GM19351 (cell line): ENCODE measurements around the gene SMAD7.

ENCODE experiments used
- ATAC-seq: cut with Tn5 transposase; IDR thresholded peaks from one replicate; pipeline ENCODE4 v1.9.1; 2021; ENCODE audit warnings: mild to moderate bottlenecking, moderate library complexity; ENCODE audit not compliant: unreplicated experiment

SMAD7 gene

DNA sequence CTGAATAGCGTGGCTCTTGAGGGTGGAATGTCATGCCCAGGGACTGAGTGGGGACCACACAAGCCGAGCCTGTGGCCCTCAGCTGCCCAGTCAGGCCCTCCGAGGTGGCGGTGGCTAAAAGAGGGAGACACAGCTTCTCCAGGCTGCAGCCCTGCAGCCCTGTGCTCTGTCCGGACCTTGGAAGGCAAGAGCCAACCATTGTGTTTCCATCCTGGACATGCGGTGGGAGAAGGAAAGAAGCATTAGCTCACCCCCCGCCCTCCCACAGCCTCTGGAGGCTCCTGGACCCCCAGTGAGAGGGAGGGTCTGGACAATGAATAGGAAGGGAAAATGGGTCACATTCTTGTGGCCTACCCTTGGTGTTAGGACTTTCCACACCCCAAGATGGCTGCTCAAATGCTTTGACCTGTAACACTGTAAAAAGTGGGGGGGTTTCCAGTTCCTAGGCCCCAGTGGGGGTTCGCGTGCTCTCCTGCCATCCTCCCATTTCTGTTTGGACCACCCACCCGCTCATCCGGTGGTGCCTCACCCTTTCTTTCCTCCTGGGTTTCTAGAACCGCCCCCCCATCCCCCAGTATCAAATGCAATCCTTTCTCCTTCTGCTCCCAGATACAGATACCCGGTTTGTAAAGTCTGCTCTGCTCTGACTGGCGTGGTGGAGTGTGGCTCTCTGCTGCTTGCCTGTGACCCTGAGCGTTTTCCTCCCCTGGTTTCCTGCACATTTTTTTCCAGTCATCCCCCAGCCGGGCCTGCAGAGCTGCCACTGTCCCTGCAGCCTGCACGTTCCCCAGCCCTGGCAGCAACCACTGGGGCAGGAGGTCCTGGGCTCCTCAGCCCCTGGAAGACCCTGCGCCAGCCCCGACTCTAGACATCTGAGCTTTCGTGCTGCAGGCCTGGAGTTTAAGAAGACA, 36.3 kb upstream of the SMAD7 start:
- ATAC-seq, result no peak

DNA sequence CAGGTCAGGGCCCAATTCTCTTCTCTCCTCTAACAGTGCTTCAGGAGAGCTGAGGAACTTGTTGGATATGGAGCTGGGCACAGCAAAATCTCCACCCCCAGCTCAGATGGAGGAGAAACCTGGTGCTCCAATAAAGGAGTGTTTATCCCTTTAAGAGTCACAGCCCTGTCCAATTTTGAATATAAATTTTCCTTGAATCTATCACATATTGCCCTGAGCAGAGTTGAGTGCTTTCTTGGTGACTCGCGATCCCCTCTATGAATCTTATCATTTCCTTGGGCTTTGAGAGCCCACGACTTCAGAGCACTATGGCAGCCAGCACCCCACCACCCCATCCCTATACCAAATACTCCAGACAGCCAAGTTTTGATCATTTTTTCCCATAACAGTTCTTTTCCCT, 34.4 kb upstream of the SMAD7 start:
- no peak for ATAC-seq

DNA sequence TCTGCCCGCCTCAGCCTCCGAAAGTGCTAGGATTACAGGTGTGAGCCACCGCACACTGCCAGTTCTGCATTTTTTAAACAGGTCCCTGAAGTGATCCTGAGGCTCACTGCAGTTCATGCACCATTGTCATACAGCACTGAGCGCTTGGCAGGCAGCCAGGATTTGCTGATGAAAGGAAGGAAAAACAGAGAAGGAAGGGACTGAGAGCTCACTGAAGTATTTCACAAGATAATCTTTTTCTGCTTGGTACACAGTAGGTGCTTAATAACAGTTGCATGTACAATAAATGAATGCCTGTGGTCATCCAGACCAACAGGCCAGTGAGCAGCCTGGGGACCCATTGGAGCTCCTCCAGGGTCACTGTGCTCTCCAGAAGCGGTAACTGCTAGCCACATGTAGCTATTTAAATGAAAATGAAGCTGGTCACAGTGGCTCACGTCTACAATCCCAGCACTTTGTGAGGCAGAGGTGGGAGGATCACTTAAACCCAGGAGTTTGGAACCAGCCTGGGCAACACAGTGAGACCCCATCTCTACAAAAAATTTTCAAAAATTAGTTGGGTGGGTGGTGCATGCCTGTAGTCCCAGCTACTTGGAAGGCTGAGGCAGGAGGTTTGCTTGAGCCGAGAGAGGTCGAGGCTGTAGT, 33.1 kb upstream of the SMAD7 start:
- ATAC-seq, result no peak

DNA sequence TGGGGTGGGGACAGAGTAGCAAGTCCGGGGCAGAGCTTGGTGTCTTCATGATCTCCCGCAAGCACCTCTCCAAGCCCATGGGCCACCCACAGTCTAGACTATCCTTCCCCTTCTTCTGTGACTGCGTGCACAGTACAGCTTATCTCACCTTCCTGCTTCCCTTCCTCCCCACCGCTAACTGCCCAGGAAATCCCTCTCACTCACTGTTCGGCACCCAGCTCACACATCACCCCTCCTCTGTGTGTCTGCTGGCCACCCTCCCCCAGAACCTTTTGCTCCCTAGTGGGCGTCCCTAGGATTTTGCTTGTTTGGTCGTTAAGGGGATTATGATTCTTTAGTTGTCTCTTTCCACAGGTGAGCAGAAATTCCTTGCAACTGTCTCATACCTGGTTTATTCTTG, 31.5 kb upstream of the SMAD7 start:
- no peak for ATAC-seq

DNA sequence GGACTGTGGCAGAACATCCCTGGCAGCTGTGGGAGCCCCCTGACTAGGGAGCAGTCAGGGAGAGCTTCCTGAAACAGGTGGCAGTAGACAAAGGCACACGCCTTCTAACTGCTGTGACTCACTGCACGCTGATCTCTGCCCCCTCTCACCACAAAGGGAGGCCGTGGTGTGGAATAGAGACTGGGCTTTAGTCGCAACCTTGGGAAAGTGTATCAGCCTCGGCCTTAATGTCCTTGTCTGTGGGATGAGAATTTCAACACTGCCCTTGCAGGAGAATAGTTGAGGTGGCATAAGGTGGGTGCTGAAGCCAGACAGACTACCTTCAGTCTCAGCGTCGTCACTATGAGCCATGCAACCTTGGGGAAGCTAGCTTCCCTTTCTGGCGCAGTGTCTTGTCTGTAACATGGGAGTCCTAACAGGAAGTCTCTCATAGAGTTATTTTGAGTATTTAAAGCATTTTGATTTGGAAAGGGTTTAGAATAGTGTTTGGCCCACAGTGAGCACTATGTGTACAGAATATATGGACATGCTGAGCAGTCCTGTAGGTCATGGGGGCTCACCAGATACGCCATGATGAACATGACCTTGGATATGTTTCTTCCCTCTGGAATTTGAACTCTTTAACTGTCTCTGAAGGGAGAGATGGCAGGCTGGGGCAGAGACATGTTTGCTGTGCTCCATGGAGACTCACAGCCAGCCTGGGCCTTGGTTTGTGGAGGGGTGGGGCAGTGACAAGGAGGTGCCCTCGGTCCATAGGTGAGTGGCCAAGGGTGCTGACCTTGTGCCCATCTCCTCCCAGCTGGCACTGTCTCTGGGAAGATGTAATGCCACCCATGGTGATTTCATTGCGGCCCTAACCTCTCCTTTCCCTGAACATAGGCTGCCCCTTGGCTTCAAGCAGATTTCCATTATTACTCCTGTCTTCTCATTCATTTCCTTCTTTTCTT, 29.5 kb upstream of the SMAD7 start:
- no peak for ATAC-seq

DNA sequence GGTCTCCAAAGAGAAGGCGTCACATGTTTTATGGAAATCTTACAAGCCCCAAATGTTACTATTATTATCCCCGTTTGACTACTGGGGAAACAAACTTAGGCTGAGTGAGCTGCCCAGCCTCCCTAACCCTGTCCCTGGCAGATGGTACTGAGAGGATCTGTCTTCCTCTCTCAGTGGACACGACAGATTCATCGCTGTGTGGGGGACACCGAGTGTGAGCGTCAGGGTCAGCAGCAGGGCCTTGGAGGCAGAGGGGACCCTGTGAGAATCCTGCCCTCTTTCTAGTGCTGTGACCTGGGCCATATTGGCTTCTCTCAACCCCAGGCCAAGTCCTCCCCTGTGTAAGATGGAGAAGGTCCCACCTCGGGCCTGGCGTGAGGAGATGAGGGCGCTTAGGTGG, 27.1 kb upstream of the SMAD7 start:
- ATAC-seq, result no peak

DNA sequence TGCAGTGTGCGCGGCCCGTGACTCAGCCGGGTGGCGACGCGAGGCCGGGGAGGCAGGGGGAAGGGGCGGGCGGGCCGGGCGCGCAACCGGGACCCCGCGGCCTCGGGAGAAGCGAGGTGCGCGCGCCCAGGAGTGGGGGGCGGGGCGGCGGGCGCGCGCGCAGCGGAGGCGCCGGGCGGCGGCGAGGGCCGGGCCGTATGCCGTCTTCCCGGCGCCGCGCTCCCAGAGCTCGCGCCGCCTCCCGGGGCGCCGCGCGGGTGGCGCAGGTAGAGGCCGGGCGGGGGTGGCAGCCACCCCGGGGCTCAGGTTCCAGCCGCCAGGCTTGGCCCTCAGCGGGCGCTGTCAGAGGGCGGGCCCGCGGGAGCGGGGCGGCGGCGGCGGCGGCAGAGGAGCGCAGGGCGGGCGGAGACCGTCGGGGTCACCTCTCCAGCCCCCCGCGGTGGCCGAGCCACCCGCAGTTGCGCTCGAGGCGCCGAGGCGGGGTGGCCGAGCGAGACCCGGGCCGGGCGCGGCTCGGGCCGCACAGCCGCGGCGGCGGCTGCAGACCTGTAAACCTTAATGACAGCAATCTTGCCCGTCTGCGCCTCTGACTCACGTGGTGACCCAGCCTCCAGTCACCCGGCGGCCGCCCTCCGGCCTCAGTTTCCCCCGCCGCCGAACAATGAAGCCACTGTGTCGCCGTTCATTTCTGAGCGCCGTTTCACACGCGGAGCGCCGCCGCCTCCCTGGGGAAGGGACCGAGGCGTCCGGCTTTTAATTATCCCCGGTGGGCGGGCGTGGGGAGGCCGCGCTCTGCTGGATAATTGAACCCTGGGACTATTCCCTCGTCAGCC, 25.3 kb upstream of the SMAD7 start:
- ATAC-seq, result peak; percentile 61

DNA sequence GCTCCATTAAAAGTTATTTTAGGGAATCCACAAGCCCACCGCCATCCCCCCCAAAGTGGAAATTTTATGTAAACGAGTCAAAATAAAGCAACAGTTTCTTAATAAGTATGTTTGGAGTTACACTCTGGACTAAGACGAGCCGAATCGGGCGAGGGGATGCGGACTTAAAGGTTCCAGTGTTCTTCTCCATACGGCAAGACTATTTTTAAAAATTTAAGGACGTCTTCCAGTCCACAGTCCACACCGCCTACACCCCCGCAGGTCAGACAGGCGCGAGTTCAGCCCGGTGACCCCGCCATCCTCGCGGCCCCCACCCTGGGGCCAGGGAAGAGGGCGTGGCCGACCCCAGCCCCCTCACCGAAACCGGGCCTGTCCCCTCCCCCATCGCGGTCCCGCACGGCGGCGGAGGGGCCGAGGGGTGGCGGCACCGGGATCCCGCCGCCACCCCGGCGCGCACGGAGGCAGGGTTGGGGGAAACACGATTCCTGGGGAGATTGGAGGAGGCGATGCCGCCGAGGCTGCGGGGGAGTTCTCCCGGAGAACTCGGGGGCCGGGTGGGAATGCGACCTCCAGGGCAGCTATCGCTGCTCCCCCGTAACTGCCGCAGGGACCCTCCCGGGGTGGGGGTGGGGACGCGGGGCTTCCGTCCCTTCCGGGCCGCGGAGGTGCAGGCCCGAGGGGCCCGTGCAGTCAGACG, 24.5 kb upstream of the SMAD7 start:
- ATAC-seq, result no peak

DNA sequence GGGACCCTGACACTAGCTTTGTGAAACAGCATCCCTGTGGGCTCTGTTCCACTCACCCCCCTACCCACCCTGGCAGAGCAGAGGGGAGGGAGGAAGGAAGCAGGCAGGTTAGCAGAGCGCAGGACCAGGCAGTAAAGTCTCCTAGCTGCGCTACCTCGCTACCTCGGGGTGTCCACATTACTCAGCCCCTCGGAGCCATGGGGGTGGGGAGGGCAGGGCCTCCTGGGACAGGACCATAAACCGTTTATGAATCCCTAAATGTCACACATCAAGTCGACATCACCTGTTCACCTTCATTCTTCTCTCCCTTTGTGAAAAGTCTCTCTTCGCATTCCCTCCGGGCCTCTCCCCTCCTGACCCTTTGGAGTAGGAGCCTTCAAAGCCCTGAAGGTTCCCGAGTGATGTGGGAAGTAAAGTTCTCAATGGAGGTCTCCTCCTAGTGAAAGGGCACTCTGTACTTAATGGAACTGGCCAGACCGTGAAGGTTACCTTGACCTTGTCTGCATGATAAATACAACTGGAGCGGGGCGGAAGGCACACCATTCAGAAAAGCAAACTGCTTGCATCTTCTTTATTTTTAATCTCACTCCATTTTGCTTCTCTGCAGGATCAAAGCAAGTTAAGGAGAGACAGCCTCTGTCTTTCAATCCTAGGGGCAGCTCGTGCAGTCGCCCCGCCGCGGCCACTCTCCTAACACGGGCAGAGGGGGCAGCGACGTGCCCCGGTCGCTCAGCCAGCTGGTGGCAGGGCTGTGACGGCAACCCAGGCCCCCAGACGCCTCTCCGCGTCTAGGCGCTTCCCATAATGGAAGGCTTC, 23.7 kb upstream of the SMAD7 start:
- ATAC-seq, result no peak

DNA sequence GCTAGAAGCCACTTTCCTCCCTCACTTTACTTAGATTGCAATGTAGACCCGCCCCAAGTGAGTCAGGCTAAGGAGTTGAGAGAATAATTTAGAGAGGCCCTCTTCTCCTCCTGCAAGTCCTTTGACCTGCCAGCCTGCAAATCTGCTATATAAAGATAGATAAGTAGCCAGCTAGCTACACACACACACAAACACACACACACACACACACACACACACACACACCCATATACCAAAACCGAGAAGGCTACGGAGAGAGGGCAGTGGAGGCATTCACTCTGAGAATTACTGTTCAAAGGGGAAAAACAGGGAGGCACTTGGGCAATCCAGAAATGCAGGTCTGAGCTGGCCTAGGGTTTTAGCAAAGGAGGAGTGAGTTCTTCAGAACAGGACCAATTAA, 23.0 kb upstream of the SMAD7 start:
- ATAC-seq, result no peak

DNA sequence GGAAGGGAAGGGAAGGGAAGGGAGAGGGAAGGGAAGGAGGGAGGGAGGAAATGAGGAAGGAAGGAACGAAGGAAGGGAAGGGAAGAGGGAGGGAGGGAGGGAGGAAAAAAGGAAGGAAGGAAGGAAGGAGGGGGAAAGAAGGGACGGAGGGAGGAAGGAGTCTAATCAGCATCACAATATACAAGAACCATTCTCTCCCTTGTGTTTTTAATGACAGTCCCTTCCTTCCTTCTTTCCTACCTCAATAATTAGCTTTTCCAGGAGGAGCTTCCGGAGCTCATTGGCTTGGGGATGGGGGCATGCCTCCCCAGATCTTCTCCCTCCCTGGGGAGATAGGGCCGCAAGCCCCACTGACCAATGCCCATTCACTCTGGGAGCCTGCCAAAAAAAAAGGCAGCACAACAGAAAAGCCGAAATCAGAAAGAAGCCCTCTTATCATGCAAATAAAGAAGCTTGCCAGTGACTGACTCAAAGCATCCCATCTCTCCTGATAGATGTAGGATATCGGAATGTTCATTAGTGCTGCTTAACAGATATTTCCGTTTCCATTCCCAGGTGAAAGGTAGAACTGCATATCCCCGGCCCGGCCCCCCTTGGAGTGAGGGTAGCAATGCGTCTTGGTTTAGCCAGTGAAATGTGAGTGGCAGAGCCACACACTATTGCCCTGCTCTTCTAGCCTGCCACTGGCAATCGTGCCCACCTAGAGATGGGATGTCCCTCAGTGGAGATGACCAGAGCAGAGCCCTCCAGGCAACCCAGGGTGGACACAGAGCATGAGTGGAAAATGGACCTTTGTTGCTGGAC, 17.8 kb upstream of the SMAD7 start:
- no peak for ATAC-seq

DNA sequence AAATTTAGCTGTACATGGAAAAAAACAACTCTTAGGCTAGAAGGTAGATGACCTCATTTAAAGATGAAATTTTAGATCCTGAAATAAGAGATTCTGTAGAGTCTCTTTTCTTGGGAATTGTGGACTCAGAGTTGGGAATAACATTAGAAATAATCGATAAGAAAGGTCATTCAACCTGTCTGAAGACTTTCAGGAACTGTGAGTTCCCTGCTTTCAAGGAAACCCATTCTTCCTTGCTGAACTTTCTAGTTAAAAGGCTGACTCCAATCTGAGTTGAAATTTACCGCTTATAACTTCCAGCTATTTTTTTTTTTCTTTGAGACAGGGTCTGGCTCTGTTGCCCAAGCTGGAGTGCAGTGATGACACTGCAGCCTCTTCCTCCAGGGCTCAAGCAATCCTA, 16.8 kb upstream of the SMAD7 start:
- ATAC-seq, result no peak

DNA sequence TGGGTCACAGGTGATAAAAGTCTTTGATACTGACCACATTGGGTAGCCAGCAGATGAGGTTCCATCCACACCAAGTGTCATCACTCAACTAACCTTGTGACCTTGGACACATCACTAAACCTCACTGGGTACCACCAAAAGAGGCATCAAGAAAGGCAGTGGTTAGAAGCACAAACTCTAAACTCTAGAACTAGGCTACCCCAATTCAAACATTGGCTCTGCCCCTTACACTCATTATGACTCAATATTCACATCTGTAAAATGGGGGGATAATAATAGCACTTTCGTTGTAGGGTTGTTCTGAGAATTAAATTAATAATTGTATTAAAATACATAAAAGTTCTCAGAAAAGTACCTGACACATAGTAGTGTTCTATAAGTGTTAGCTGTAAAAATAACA, 15.8 kb upstream of the SMAD7 start:
- ATAC-seq, result no peak

DNA sequence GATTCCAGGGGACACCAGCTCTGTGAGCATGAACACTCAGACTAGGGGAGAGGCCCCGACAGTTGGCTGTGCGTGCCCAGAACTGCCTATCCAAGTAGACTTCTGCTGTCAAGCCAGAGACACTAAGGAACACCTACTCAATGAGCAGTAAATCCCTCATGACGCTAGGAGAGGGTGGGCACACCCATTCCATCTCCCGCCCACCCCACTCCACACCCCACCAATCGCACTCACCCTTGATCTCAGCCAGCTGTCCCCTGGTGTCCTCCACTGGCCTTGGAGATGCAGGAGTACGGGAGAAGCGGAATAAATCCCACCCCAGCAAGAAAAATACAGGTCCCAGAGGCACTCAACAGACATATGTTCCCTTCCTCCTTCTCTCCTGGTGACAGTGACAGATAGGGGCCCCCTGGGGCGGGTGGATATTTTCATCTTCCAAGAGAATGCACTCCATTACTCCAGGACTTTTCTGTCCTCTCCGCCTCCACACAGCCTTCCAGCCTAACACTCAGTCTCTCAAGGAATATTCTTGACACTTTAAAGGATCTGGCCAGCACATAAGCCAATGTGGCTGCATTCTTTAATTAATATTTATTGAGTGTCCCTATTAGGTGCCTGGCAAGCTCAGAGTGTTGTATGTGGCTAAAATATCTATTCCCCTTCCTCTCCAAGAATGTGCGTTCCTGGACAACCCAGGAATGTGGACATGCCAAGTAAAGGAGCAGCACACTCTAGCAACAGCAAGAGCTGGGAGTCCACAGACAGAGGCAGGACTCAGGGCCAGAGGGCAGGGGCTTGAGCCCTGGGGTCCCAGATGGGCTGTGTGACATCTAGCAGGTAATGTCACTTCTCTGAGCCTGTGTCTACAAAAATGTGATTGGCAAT, 13.1 kb upstream of the SMAD7 start:
- ATAC-seq, result no peak

DNA sequence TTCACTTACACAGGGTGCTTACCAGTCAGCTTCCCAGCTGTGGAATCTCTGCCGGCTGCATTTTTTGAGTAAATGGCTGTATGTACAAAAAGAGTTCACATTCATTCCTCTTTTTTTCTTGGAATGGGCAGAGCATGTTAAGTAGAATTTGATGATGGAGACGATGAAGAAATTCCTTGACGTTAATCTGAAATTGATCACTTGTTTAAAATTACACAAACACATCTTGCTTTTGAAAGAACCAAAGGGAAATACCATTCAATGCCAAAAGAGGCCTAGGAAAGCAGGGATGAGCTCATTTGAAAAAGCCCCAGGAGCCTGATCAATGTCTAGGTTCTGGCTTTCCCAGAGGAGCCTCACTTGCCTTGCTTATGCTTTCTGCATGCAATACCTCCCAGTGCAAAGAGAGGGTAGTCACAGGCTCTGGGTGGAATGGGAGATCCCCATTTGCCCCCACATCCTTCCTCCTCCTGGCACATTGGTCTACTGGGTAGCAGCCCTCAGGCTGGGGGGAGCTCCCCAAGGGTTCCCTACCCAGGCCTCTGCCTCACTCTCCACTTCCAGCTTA, 12.3 kb upstream of the SMAD7 start:
- no peak for ATAC-seq

DNA sequence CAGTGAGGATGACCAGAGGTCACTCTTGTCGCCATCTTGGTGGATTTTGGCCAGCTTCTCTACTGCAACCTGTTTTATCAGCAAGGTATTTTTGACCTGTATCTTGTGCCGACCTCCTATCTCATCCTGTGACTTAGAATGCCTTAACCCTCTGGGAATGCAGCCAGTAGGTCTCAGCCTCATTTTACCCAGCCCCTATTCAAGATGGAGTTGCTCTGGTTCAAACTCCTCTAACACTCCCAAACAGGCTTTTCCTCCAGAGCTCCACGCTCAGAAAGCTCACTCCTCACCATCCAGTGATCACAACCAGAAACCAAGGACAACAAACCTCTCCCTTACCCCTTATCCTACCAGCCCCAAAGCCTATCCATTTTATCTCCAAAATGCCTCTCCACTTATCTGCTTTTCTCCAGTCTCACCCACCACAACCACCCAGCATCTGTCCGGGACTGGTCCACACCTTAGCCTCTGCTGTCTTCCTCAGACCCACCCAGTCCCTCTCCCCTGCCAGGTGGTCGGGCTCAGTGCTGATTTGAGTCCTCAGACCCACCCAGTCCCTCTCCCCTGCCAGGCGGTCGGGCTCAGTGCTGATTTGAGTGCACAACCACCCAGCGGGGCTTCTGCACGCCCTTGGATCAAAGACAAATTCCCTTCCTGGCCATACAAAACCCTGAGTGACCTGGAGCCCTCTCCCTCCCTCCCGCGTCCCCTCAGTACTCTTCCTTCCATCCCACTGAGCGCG, 11.7 kb upstream of the SMAD7 start:
- no peak for ATAC-seq
